ENCODE results near the gene GRIP1.

The GRIP1 gene

GRCh38 chr12:66312189-66312588 lies 366.7 kb downstream of the GRIP1 start:
- DNase-seq (ENCODE audit: extremely low spot score), result no peak
- TF ChIP-seq CTCF (IDR thresholded peaks at IDR 0.05; ENCODE audit: control extremely low read depth, extremely low read depth, low read depth, missing control alignments), result no peak
- ChIA-PET CTCF (interaction anchor here (1.0 to 2.3 kb wide), 4 partner anchors 9 to 97 kb away, joined by 3 to 6 read pairs (median 4); partner anchors contain the start of gene HELB), POLR2A (interaction anchor here (0.5 kb wide), 1 partner anchor 1121 kb away, joined by 12 read pairs; no protein-coding TSS in a partner anchor)

DNA sequence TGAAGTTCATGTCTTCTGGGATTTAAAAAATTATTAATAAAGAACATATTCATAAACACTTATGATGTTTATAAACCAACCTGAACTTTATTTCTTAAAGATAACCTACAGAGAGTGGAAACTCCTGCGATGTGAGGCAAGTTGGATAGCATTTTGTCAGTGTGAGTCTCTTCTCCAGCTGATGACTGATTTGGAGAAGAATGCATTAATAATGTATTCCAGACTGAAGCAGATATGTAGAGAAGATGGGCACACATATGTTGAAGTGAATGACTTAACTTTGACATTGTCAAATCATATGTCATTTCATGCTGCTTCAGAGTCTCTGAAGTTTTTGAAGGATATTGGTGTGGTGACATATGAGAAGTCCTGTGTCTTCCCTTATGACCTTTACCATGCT lies 369.3 kb downstream of the GRIP1 start:
- TF ChIP-seq CTCF (IDR thresholded peaks at IDR 0.05; ENCODE audit: control extremely low read depth, extremely low read depth, low read depth, missing control alignments), result no peak
- ChIA-PET CTCF (no interaction called here), POLR2A (no interaction called here)
- DNase-seq (ENCODE audit: extremely low spot score), result no peak

- ChIA-PET CTCF (interaction anchor here (1.4 to 2.8 kb wide), 3 partner anchors 8 to 35 kb away, joined by 3 to 8 read pairs (median 3); no protein-coding TSS in a partner anchor), POLR2A (no interaction called here)
- DNase-seq (ENCODE audit: extremely low spot score), result no peak
- no peak for TF ChIP-seq CTCF (IDR thresholded peaks at IDR 0.05; ENCODE audit: control extremely low read depth, extremely low read depth, low read depth, missing control alignments)
Measured at GRCh38 chr12:66304296-66304900, 374.5 kb downstream of the GRIP1 start.

GRCh38 chr12:66303316-66303804 lies 375.5 kb downstream of the GRIP1 start:
- CTCF ChIA-PET, result interaction anchor here (1.0 to 1.6 kb wide), 7 partner anchors 9 to 390 kb away, joined by 3 read pairs; no protein-coding TSS in a partner anchor
- peak; percentile 47 for DNase-seq (ENCODE audit: extremely low spot score)
- POLR2A ChIA-PET, result interaction anchor here (0.5 kb wide), 1 partner anchor 248 kb away, joined by 3 read pairs; no protein-coding TSS in a partner anchor

DNA sequence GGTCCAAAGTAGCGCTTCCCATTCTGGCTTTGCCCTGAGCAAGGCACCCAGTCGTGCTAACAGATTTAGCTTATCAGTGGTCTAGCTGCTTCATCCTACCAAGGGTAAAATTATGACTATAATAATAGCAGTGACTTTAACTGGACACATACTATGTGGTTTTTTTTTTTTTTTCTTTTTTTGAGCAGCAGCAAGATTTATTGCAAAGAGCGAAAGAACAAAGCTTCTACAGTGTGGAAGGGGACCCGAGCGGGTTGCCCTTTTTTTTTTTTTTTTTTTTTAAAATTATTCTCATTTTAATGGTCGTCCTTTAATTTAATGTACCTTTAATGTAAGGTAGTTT lies 376.1 kb downstream of the GRIP1 start:
- POLR2A ChIA-PET, result interaction anchor here (0.5 to 1.0 kb wide), 6 partner anchors 11 to 746 kb away, joined by 3 to 9 read pairs (median 6); no protein-coding TSS in a partner anchor
- DNase-seq (ENCODE audit: extremely low spot score), result no peak
- CTCF ChIA-PET, result interaction anchor here (0.7 to 2.1 kb wide), 12 partner anchors 9 to 393 kb away, joined by 3 to 5 read pairs (median 3); no protein-coding TSS in a partner anchor
- no peak for TF ChIP-seq CTCF (IDR thresholded peaks at IDR 0.05; ENCODE audit: control extremely low read depth, extremely low read depth, low read depth, missing control alignments)

GRCh38 chr12:66301944-66302826 lies 376.7 kb downstream of the GRIP1 start, which contains the start of gene HELB:
TSS of gene HELB (plus strand) at chr12:66302493. CDS start at chr12:66302604, 111 bp downstream.
- ChIA-PET POLR2A (interaction anchor here (0.5 to 1.0 kb wide), 6 partner anchors 11 to 745 kb away, joined by 3 to 9 read pairs (median 6); no protein-coding TSS in a partner anchor), CTCF (interaction anchor here (0.7 to 2.1 kb wide), 12 partner anchors 8 to 394 kb away, joined by 3 to 5 read pairs (median 3); no protein-coding TSS in a partner anchor)
- no peak for TF ChIP-seq CTCF (IDR thresholded peaks at IDR 0.05; ENCODE audit: control extremely low read depth, extremely low read depth, low read depth, missing control alignments)

More at GRCh38 chr12:66301944-66302826, 376.7 kb downstream of the GRIP1 start, which contains the start of gene HELB:
- DNase-seq (ENCODE audit: extremely low spot score), result peak; percentile 95
